K562 (cell line): Measurements from ENCODE around the gene MAD1L1.
"Not testable (repeated sequence)": the region's sequence is repeated elsewhere in the genome, so short reads cannot be mapped to it uniquely, and the experiment has no call there.

Experiments used
- BRF2 ChIP-seq: IDR thresholded peaks from 3 replicates; pipeline ENCODE4 v1.6.1; 2011; ENCODE audit warnings: borderline replicate concordance, mild to moderate bottlenecking; ENCODE audit not compliant: insufficient read length, insufficient read depth
- CBX1 ChIP-seq: sonication (generic); IDR thresholded peaks from 2 replicates; pipeline ENCODE4 v1.6.1; 2016; ENCODE audit warnings: antibody characterized with exemption, low read depth, mild to moderate bottlenecking
- CTCF ChIP-seq, 3 experiments: IDR thresholded peaks in 2 of 3; conservative IDR thresholded peaks in 1 of 3; 2 replicates each; pipeline ENCODE4 v1.5.1; 2011 to 2012; ENCODE audit warnings: low read length in 3 of 3, mild to moderate bottlenecking in 3 of 3, control low read depth in 2 of 3, improper control_type of control experiment in 1 of 3, inconsistent platforms in 1 of 3, low read depth in 1 of 3, mixed read lengths in 1 of 3, moderate library complexity in 1 of 3; ENCODE audit not compliant: insufficient read depth in 2 of 3
- MAZ ChIP-seq, 2 experiments: fragments of 450-650 bp in 1 of 2; sonication (generic) in 1 of 2; formaldehyde crosslinking; IDR thresholded peaks in 1 of 2; conservative IDR thresholded peaks in 1 of 2; 2 replicates each; pipeline versions ENCODE4 v1.4.0 to v1.5.0; 2020; ENCODE audit warnings: mild to moderate bottlenecking in 1 of 2, missing genetic modification reagents in 1 of 2
- PHB2 ChIP-seq: fragments of 450-650 bp; IDR thresholded peaks from 2 replicates; pipeline ENCODE4 v1.6.1; 2017; ENCODE audit warnings: low read depth

- not testable (repeated sequence) for TF ChIP-seq MAZ (CRISPR knock-in tag; conservative IDR thresholded peaks at IDR 0.05 in 1 of 2, IDR thresholded peaks at IDR 0.05 in 1 of 2); PHB2; CTCF (IDR thresholded peaks at IDR 0.05 in 2 of 3, conservative IDR thresholded peaks at IDR 0.05 in 1 of 3; ENCODE audit: insufficient read depth in 2 of 3, low read depth in 1 of 3, low read length in 3 of 3); CBX1; BRF2
Observed at GRCh38 chr7:2058246-2058645, 174.5 kb downstream of the MAD1L1 start.
